Astrocyte (in vitro differentiated cells and primary cell): ENCODE results near the gene RTRAF.

Source experiments
- CTCF ChIP-seq: IDR thresholded peaks from 2 replicates; pipeline ENCODE4 v1.5.1; 2011; ENCODE audit warnings: low read depth, mild to moderate bottlenecking, inconsistent platforms, low read length, moderate library complexity; ENCODE audit not compliant: insufficient read depth
- EZH2 ChIP-seq: IDR thresholded peaks from 2 replicates; pipeline ENCODE4 v1.6.1; 2012; ENCODE audit warnings: mild to moderate bottlenecking, low read length, inconsistent platforms; ENCODE audit not compliant: insufficient read depth

GRCh38 chr14:52010173-52010693, 20.9 kb downstream of the RTRAF start:
- TF ChIP-seq EZH2 (no peak), CTCF (no peak)
